T1000 (cell line): ENCODE measurements around the gene BCL7A.

Source experiments
- DNase-seq: peaks from one replicate; lab custom pipeline; 2025; ENCODE audit warnings: mixed read lengths; lab: John Stamatoyannopoulos, UW

BCL7A gene

DNA sequence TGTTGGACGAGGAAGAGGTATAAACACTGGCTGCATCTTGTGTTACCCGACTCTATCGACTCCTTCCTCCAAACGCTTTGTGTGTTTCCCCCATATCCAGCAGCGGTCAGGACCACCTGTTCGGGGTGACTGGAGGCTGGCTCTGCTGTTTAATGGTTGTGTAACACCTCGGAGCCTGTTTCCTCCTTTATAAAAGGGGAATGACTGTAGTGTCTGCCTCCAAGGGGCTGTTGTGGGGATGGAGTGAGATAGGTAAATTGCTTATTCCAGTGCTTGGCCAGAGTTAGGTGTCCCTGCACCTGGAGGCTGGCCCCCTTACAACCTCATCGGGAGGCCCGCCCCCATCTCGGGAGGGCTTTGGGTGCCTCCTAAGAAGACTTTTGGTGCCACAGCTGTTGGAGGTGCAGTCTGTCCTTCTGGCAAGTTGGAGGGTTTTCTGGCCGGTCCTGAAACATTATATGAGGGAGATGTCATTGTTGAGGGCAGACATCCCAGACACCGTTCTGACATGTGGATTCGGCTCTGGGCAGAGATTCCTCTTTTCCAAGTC lies 57.9 kb downstream of the BCL7A start:
- no peak for DNase-seq

GRCh38 chr12:122080149-122081082 lies 58.7 kb downstream of the BCL7A start:
- no peak for DNase-seq

- DNase-seq: no peak
Observed at GRCh38 chr12:122081083-122081696, 59.5 kb downstream of the BCL7A start.

GRCh38 chr12:122081697-122082221 lies 60.1 kb downstream of the BCL7A start:
- DNase-seq: no peak

DNA sequence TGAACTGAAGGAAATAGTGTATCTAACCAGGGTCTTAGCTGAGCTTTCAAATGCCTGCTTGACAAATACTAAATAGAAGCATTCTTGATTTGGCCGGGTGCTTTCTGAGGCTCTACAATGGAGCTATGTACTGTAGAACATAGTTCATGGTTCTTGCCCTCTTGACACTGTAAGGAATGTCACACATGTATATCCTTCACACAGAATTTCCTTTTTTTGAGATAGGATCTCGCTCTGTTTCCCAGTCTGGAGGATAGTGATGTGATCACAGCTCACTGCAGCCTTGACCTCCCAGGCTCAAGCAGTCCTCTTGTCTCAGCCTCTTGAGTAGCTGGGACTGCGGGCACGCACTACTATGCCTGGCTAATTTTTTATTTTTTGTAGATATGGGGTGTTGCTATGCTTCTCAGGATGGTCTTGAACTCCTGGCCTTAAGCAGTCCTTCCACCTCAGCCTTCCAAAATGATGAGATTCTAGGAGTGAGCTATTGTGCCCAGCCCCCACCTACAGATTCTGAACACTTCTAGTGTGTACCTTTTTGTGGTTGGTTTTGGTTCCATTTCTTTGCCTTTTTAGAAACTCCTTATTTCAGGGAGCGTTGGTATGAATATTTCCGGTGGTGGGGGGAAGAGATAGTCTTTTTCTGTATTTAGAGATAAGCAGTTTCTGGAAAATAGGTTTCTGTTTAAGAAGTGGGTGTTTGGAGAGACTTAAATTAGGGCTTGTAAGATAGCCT lies 61.1 kb downstream of the BCL7A start:
- no peak for DNase-seq

DNA sequence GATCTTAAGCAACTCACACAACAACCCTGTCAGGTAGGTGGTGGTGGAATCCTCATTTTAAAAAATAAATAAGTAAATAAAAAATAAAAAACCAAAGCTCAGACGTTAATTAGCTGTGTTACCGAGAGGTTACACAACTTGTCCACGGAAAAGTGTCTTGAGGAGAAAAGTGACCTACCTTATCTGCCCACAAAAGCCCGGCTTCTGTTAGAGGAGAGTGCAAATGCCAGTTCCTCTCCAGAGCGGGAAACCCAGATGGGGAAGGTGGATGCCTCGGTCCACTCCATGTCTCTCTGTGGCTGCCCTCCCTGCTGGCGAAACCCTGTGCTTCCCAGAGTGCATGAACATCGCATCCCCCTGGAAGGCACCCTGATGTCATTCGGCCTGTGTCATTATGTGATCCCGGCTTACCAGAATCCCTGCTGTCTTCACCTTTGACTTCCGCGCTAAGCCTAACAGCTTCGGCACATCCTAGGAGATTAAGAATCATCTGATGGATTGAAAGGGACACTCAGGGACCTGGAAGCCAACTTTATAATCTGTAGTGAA lies 63.2 kb downstream of the BCL7A start:
- DNase-seq: no peak

- DNase-seq: no peak
Observed at GRCh38 chr12:122085591-122085990, 63.9 kb downstream of the BCL7A start.

DNA sequence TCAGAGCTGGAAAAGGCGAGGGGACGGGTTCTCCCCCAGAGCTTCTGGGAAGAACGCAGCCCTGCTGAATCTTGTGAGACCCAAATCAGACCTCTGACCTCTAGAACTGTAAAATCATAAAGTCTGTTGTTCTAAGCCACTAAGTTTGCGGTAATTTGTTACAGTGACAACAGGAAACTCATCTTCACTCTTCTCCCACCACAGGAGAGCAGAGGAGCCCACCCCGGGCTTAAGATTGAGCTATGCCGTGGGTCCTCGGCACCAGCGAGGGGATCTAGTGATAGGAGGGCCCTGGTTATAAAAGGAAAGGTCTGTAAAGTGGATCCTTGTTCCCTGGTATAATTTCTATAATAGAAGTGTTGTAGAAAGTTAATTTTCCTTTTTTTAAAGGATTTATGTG lies 64.4 kb downstream of the BCL7A start:
- DNase-seq: no peak

DNA sequence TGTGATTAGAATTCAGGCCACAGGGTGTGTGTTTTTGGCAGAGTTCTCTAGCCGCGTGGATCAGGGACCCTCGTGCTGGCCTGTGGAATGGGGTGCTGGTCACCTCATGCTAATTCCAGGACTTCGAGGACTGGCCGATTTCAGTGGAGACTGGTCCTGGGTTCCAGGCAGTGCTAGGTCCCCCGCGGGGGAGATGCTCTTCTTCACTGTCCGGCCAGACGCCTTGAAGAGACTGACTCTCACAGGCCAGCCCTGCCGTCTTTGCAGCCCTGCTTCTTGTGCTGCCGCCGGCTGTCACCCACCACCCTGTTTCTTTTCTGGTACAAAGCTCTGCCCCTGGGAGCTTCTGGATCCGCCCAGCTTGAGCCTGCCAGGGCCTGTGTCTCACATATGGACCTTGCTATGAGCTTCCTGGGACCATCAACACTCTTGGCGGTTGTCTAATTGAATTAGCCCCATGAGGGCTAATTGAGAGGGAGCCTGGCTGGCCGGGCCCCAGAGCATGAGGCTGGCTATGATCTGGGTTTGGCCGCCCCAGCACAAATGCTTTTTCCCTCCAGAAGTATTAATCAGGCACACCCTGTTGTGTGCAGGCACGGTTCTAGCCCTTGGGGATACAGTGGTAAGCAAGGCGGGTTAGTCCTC lies 65.1 kb downstream of the BCL7A start:
- DNase-seq: no peak

DNA sequence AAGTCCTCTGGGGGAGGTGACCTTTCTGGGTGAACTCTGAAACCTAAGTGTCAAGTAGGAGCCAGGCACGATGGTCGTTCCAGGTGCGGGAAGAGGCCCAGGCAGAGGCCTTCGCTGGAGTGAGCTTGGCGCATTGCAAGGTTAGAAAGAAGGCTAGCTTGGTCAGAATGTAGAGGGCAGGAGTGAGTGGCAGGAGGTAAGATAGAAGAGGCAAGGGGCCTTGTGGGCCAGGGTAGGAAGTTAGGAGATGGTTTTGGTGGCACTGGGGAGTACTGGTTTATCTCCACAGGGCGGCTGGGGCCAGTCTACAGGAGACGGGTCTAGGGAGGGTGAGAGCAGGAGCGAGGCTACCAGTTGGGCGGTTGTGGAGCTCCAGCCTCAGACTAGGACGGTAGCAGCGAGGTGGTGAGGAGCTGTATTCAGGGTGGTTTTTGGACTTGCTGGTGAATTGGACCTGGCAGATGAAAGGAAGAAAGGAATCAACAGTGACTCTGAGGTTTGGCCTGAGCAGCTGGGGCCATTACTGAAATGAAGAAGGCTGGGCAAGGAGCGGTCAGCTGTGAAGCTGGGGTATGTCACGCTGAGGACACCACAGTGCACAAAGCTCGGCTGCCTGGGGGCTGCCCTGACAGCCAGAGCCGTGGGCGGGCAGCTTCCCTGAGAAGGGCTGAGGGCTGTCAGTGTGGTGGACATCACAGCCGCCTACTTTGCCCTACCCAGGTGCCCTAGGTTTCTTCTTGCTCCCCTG lies 65.9 kb downstream of the BCL7A start:
- DNase-seq: no peak

DNA sequence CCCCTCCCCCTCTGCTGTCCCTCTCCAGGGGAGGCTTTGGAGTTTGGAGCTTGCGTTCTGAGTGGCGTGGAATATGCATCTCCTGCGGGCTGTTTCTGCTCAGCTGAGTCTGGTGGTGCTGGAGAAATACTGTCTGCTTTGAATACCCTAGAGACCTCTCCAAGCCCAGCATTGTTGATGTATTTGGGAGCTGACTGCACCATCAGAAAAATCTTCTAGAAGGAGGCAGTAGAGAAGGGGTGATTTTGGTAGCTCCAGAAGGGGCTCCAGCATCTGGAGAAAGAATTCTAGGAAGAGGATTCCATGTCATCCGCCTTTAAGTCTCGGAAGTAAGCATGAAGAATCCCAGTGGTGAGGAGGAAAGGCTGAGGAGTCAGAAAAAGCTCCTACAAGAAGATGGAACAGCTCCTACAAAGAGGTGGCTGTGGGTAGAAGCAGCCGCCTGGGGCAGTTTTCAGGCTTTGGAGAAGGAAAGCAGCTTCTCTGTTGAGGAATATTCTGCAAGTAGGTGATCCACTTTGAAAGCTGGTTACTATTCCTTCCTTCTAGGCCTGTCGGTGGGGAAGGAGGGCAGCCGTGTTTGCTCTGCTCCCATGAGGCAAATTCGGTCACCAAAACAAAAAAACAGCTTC lies 66.6 kb downstream of the BCL7A start:
- DNase-seq: no peak

- no peak for DNase-seq
Observed at GRCh38 chr12:122089077-122089476, 67.4 kb downstream of the BCL7A start.

DNA sequence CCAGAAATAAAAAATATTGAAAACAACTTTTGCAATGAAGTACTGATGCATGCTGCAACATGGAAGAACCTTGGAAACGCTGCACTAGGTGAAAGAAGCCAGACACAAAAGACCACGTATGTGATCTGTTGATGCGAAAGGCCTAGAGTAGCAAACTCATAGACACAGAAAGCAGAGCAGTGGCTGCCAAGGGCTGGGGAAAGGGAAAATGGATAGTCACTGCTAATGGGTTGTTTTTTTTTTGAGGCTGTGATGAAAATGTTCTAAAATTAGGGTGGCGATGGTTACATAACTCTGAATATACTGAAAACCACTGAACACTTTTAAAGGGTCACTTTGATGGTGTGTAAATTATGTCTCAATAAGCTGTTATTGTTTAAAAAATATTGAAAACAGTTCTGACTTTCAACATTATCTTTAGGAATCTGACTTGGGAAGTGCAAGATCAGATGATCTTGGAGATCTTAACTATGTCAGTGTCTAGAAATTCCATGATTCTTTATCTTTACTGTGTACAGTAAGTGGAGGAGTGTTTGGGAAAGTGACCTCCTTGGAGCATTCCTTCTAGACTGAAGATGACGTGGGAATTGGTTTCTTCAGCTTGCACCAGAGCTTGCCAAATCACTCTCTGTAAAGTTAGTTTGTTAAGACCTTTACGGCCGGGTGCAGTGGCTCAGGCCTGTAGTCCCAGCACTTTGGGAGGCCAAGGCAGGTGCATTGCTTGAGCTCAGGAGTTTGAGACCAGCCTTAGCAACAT lies 69.3 kb downstream of the BCL7A start:
- no peak for DNase-seq

DNA sequence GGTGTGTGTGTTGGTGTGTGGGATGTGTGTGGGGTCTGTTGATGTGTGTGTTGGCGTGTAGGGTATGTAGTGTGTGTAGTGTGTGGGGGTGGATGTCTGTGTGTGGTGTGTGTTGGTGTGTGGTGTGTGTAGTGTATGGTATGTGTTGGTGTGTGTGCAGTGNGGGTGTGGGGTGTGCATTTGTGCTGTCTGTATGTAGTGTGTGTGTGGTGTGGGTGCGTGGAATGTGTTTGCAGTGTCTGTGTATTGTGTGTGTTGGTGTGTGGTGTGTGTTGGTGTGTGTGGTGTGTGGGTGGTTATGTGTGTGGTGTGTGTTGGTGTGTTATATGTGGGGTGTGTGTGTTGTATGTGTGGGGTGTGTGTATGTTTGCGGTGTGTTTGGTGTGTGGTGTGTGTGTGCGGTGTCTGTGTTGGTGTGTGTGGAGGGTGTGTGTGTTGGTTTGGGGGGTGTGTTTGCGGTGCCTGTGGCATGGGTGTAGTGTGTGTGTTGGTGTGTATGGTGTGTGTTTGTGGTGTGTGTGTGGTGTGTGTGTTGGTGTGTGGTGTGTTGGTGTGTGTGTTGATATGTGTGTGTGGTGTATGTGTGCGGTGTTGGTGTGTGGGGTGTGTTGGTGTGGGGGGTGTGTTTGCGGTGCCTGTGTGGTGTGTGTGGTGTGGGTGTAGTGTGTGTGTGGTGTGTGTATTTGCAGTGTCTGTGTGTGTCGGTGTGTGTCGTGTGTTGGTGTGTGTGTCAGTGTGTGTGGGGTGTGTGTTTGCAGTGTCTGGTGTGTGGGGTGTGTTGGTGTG lies 71.6 kb downstream of the BCL7A start:
- no peak for DNase-seq

- no peak for DNase-seq
Observed at GRCh38 chr12:122094137-122094734, 72.6 kb downstream of the BCL7A start.

- no peak for DNase-seq
Observed at GRCh38 chr12:122094735-122095631, 73.3 kb downstream of the BCL7A start.

- DNase-seq: no peak
Observed at GRCh38 chr12:122096014-122096413, 74.3 kb downstream of the BCL7A start.
